ENCODE data around the gene RAI1.

Gene RAI1

DNA sequence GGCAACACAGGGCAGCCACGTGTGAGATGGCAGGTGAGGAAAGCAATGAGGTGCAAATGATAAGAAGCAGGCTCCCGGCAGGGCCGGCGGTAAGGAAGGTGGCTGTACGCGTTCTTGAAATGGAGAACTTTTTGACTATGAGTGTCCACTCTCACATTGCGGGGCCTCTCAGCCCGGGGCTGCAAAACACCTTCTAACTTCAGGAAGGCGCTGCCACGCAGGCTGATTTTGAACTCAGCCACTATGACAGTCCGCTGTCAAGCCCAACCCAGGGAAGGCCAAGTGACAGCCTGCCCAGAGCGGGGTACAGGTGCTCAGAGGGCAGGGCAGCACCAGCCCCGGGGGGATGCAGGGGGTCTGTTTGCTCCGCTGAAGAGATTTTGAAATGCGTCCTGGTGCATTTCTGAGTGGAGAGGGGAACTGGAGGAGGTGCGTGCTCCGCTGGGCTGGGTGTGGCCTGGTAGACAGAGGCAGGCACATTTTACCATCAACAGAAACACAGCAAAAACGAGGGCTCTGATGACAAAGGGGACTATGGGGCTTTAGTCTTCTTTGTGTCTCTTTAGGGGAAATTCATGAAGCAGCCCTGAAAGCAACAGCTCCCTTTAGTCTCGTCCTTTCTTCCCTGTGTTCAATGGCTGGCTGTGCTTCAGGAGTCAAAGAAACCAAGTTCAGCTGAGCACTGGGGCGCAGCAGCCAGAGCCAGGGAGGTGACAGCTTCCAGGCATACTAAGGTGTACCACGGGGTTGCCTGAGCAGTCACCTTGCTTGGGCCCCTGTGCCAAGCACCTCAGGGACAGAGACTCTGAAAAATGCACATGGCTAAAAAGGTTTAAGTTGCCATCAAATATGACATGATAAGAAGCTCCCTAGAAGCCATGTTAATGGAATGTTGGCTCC, 170.1 kb downstream of the RAI1 start:
- no peak for DNase-seq

DNA sequence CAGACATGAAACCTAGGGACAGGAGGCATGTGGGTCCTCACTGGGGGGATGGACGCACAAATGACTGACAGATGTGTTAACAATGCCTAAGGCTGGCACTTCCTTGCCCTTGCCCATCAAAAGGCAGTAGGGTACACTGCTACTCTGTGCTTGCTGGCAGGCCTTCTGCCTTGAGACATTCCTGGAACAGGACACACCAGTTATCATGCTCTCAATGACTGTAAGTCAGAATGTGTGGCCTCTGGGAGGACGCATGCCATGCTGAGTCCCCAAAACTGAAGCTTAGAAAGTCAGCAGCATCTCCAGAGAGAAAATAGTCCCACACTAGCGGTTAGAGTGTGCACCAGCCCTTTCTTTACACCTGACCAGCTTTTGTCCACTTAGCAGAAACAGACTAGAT, 171.7 kb downstream of the RAI1 start:
- no peak for DNase-seq

DNA sequence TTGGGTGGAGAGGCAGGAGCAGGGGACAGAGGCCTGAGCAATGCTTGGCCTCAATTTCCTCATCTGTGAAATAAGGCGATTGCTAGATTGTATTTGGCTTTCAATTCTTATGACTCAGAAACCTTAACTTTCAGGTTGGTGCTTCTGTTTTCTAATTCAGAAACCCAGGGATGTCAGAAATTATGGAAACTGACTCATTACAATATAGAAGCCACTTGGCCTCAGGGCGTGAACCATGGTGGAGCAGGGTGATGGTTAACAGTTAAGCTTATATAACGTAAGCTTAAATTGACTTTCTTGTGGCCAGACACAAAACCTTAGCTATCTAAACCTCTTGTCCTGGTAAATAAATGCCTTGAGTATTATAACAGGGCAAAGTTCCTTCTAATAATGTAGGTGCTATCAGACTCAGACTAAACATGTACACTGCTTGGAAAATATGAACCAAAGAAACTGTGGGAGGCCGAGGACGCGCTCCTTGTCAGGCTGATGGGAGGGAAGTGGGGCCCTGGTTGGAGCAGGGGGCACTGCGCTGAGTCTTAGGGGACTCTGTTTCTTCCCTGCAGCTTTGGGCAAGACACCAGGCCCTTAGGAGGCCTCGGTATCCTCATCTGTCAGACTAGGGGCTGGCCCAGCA, 172.7 kb downstream of the RAI1 start:
- DNase-seq, result no peak

- peak in 25 of 58 donors; percentile 20 to 79 (median 45) for DNase-seq
Observed at GRCh38 chr17:17855976-17856375, 174.7 kb downstream of the RAI1 start.

- no peak for DNase-seq
Observed at GRCh38 chr17:17856386-17856785, 175.1 kb downstream of the RAI1 start.

DNA sequence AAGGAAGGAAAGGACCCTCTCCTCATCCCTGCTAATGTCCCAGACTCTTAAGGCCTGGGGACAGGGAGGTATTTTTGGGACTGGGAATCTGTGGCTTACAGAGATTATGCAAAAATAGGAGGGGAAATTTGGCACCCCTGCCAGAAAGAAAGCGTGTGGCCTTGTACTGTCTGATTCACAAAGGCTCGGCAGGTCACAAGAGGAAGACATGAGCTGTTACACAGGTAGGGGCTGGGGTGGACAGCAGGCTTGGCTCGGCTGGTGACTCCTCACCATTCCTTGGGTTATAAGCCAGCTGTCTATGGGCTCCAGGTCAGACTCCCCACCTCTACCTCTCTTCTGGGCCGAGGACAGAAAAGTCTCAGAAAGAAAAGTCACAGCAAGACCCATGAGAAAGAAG, 176.2 kb downstream of the RAI1 start:
- no peak for DNase-seq

- peak in 46 of 58 donors; percentile 11 to 78 (median 53) for DNase-seq
Observed at GRCh38 chr17:17859909-17860765, 178.9 kb downstream of the RAI1 start.

GRCh38 chr17:17860766-17861107, 179.5 kb downstream of the RAI1 start:
- DNase-seq, result no peak
